IMR-90 (cell line): ENCODE results near the gene TCHP. TPM values are rescaled to one million over a fixed set of nuclear protein-coding genes. Genes with fewer than 3 reads are reported as not detected.
A peak's percentile ranks its signal among the peaks of the same experiment; 100 is the strongest.

Experiments
- ATAC-seq: fragments of 200-7000 bp; cut with Tn5 transposase; 2 replicates; pipeline ENCODE4 v1.9.1; 2020; ENCODE audit warnings: low read depth, mild to moderate bottlenecking, moderate library complexity
- BruUV-seq: library from RNA; stranded (reverse); fragments of 400-500 nt; replicated peaks from 2 replicates; lab custom pipeline; 2021; lab: Mats Ljungman, UMichigan
- CTCF ChIA-PET: fragments of 300-600 bp; formaldehyde crosslinking; extraction: SDS; loops from one replicate; lab custom pipeline; 2021; ENCODE audit warnings: antibody characterized with exemption; lab: Yijun Ruan, JAX
- POLR2A ChIA-PET: fragments of 300-600 bp; sonication (Branson Sonifier 250); formaldehyde crosslinking; loops from one replicate; lab custom pipeline; 2022; ENCODE audit warnings: antibody characterized with exemption; ENCODE audit not compliant: unreplicated experiment; lab: Charles Lee
- DNase-seq: peaks from one replicate; pipeline ENCODE4 v3.0.0; 2013
- H2AFZ ChIP-seq: replicated peaks from 2 replicates; pipeline ENCODE3; 2013; ENCODE audit warnings: low read length, mild to moderate bottlenecking; ENCODE audit not compliant: poor library complexity
- H2AK5ac ChIP-seq: 2 replicates; pipeline ENCODE4 v1.6.1; 2013; ENCODE audit warnings: low read depth, low read length, inconsistent platforms
- H2AK9ac ChIP-seq: replicated peaks from 2 replicates; pipeline ENCODE3; 2013; ENCODE audit warnings: mild to moderate bottlenecking, low read depth, low read length, moderate library complexity; ENCODE audit not compliant: poor library complexity
- H2BK120ac ChIP-seq: 2 replicates; pipeline ENCODE4 v1.6.1; 2013; ENCODE audit warnings: low read depth, low read length, inconsistent platforms
- H2BK15ac ChIP-seq: 3 replicates; pipeline ENCODE4 v1.6.1; 2013; ENCODE audit warnings: low read depth, low read length, inconsistent platforms
- H2BK20ac ChIP-seq: 2 replicates; pipeline ENCODE4 v1.6.1; 2013; ENCODE audit warnings: low read depth, mild to moderate bottlenecking, inconsistent platforms, low read length, moderate library complexity
- H2BK5ac ChIP-seq: 2 replicates; pipeline ENCODE4 v1.6.1; 2013; ENCODE audit warnings: mild to moderate bottlenecking, low read depth, low read length, inconsistent platforms; ENCODE audit not compliant: poor library complexity, severe bottlenecking
- H3K14ac ChIP-seq: replicated peaks from 2 replicates; pipeline ENCODE4 v1.6.1; 2013; ENCODE audit warnings: low read depth, low read length, inconsistent platforms
- H3K18ac ChIP-seq: 2 replicates; pipeline ENCODE4 v1.6.1; 2013; ENCODE audit warnings: low read depth, low read length, control low read depth
- H3K23ac ChIP-seq: 2 replicates; pipeline ENCODE4 v1.6.1; 2013; ENCODE audit warnings: low read depth, low read length, inconsistent platforms
- H3K27ac ChIP-seq: 2 replicates; pipeline ENCODE4 v1.5.1; 2013; ENCODE audit warnings: mild to moderate bottlenecking, control low read depth, low read length; ENCODE audit not compliant: insufficient read depth
- H3K27me3 ChIP-seq: 2 replicates; pipeline ENCODE4 v1.6.1; 2013; ENCODE audit warnings: low read length; ENCODE audit not compliant: control insufficient read depth, insufficient read depth
- H3K36me3 ChIP-seq: 2 replicates; pipeline ENCODE4 v1.6.1; 2013; ENCODE audit warnings: low read length, mixed read lengths; ENCODE audit not compliant: control insufficient read depth, insufficient read depth
- H3K4ac ChIP-seq: 2 replicates; pipeline ENCODE4 v1.6.1; 2013; ENCODE audit warnings: low read depth, low read length, inconsistent platforms
- H3K4me1 ChIP-seq: 2 replicates; pipeline ENCODE4 v1.6.1; 2013; ENCODE audit warnings: low read length, mixed read lengths; ENCODE audit not compliant: control insufficient read depth, insufficient read depth
- H3K4me2 ChIP-seq: 2 replicates; pipeline ENCODE4 v1.6.1; 2013; ENCODE audit warnings: low read depth, mild to moderate bottlenecking, control low read depth, low read length, moderate library complexity
- H3K4me3 ChIP-seq: 2 replicates; pipeline ENCODE4 v1.5.1; 2013; ENCODE audit warnings: low read depth, mild to moderate bottlenecking, control low read depth, low read length, moderate library complexity; ENCODE audit not compliant: insufficient read depth
- H3K56ac ChIP-seq: 2 replicates; pipeline ENCODE4 v1.6.1; 2013; ENCODE audit warnings: low read length, inconsistent platforms; ENCODE audit not compliant: insufficient read depth; ENCODE audit errors: extremely low read depth
- H3K79me1 ChIP-seq, 2 experiments: 2 replicates each; pipeline ENCODE4 v1.6.1; 2013; ENCODE audit warnings: low read length in 2 of 2, inconsistent platforms in 1 of 2, low read depth in 1 of 2
- H3K9ac ChIP-seq: 2 replicates; pipeline ENCODE4 v1.6.1; 2013; ENCODE audit warnings: low read depth, low read length, control low read depth
- H3K9me1 ChIP-seq: 2 replicates; pipeline ENCODE4 v1.6.1; 2013; ENCODE audit warnings: low read length, inconsistent platforms; ENCODE audit not compliant: insufficient read depth
- H3K9me3 ChIP-seq: 2 replicates; pipeline ENCODE4 v1.6.1; 2013; ENCODE audit warnings: low read length; ENCODE audit not compliant: control insufficient read depth, insufficient read depth
- H4K20me1 ChIP-seq: 2 replicates; pipeline ENCODE4 v1.6.1; 2013; ENCODE audit warnings: low read length, inconsistent platforms; ENCODE audit not compliant: insufficient read depth
- H4K5ac ChIP-seq: 2 replicates; pipeline ENCODE4 v1.6.1; 2013; ENCODE audit warnings: mild to moderate bottlenecking, low read depth, low read length, control low read depth
- H4K8ac ChIP-seq, 2 experiments: 2 replicates each; pipeline ENCODE4 v1.6.1; 2013; ENCODE audit warnings: low read depth in 2 of 2, low read length in 2 of 2, control low read depth in 1 of 2, inconsistent platforms in 1 of 2
- H4K91ac ChIP-seq: 2 replicates; pipeline ENCODE4 v1.6.1; 2013; ENCODE audit warnings: low read depth, low read length, inconsistent platforms; ENCODE audit not compliant: insufficient read depth
- BHLHE40 ChIP-seq: fragments of 150-350 bp; IDR thresholded peaks from 2 replicates; pipeline ENCODE4 v1.6.1; 2016; ENCODE audit warnings: mild to moderate bottlenecking, low read depth, low read length
- CHD1 ChIP-seq: IDR thresholded peaks from 2 replicates; pipeline ENCODE4 v1.6.1; 2012; ENCODE audit warnings: low read depth, low read length, improper control_type of control experiment
- ELK1 ChIP-seq: fragments of 150-350 bp; IDR thresholded peaks from 2 replicates; pipeline ENCODE4 v1.6.1; 2016; ENCODE audit warnings: low read depth, mild to moderate bottlenecking, low read length, moderate library complexity, borderline replicate concordance
- MAFK ChIP-seq: IDR thresholded peaks from 2 replicates; pipeline ENCODE4 v1.6.1; 2012; ENCODE audit warnings: low read depth, low read length, improper control_type of control experiment
- MAZ ChIP-seq: IDR thresholded peaks from 2 replicates; pipeline ENCODE4 v1.6.1; 2012; ENCODE audit warnings: low read depth, mild to moderate bottlenecking, low read length, improper control_type of control experiment, moderate library complexity, borderline replicate concordance
- MXI1 ChIP-seq: IDR thresholded peaks from 2 replicates; pipeline ENCODE4 v1.6.1; 2012; ENCODE audit warnings: low read depth, mild to moderate bottlenecking, low read length, moderate library complexity, borderline replicate concordance
- NFE2L2 ChIP-seq: fragments of 150-350 bp; IDR thresholded peaks from 2 replicates; pipeline ENCODE4 v1.6.1; 2016; ENCODE audit warnings: low read depth, mild to moderate bottlenecking, low read length
- RAD21 ChIP-seq: IDR thresholded peaks from 2 replicates; pipeline ENCODE4 v1.6.1; 2012; ENCODE audit warnings: low read length, improper control_type of control experiment
- RCOR1 ChIP-seq: IDR thresholded peaks from 2 replicates; pipeline ENCODE4 v1.6.1; 2012; ENCODE audit warnings: mild to moderate bottlenecking, low read length, improper control_type of control experiment; ENCODE audit not compliant: insufficient replicate concordance
- RFX5 ChIP-seq: IDR thresholded peaks from 2 replicates; pipeline ENCODE4 v1.8.0; 2012; ENCODE audit warnings: low read depth, mild to moderate bottlenecking, low read length, moderate library complexity
- USF2 ChIP-seq: fragments of 150-350 bp; IDR thresholded peaks from 2 replicates; pipeline ENCODE4 v1.6.1; 2017; ENCODE audit warnings: mild to moderate bottlenecking, antibody characterized with exemption, low read length, low read depth
- WGBS, 2 experiments: methylation state at CpG; one replicate each; pipeline versions ENCODE4 v1.1.5 to v1.1.7; 2013; ENCODE audit warnings: missing lambda C conversion rate in 2 of 2; ENCODE audit not compliant: insufficient read length in 1 of 2; ENCODE audit errors: extremely low coverage in 2 of 2; 5-methylcytosine and 5-hydroxymethylcytosine counted together
- dilution Hi-C: fragments of 300-500 bp; cut with HindIII; formaldehyde crosslinking; loops from one replicate; pipeline ENCODE4 v1.14.3; 2018; ENCODE audit warnings: low sequenced_read_pairs; ENCODE audit not compliant: unreplicated experiment
- in situ Hi-C: fragments of 300-500 bp; cut with MboI; formaldehyde crosslinking; loops from 3 replicates; pipeline ENCODE4 v1.14.3; 2019; ENCODE audit warnings: low sequenced_read_pairs, inconsistent platforms, mixed read lengths
- intact Hi-C: fragments of 100-400 bp; cut with micrococcal nuclease; formaldehyde crosslinking; loops from 2 replicates; pipeline ENCODE4 v1.10.0; 2022
- polyA plus RNA-seq, 3 experiments: library from polyadenylated mRNA; depleted of rRNA; stranded (reverse); fragments of >200 nt; gene quantifications; 2 replicates each; pipeline ENCODE4 v1.2.3, GENCODE V29; 2012; ENCODE audit warnings: low replicate concordance in 1 of 3
- total RNA-seq: library from RNA; depleted of rRNA; stranded (reverse); fragments of >200 nt; gene quantifications from 2 replicates; pipeline ENCODE4 v1.2.3, GENCODE V29; 2012

Gene TCHP
- total and polyA plus RNA-seq, 2 of the 4 experiments (the other 2 are of a cell fraction): 6.1 to 13.4 TPM

GRCh38 chr12:109897029-109897428 lies 3.0 kb upstream of the TCHP start:
- Histone ChIP-seq H3K4me3 (no peak overlapping the region), H3K79me1 (peaks cover 12 to 26% of the 10 kb centered on the region in 2 experiments), H3K4me2 (no peak overlapping the region), H3K27me3 (no peaks in the 10 kb centered on the region; the same call in 1 of the 2 replicates), H4K5ac (no peak overlapping the region), H4K91ac (no peak overlapping the region), H2BK15ac (no peak overlapping the region), H4K20me1 (no peaks in the 10 kb centered on the region), H3K56ac (no peak overlapping the region), H2AK9ac (no peak overlapping the region), H2BK120ac (no peak overlapping the region), H3K9me3 (no peaks in the 10 kb centered on the region), H2AK5ac (no peak overlapping the region), H3K14ac (no peak overlapping the region), H3K9ac (no peak overlapping the region), H3K18ac (no peak overlapping the region), H2BK5ac (no peak overlapping the region), H3K27ac (no peak overlapping the region), H3K23ac (no peak overlapping the region), H3K4ac (no peak overlapping the region), H3K36me3 (no peaks in the 10 kb centered on the region), H3K9me1 (peaks cover 6% of the 10 kb centered on the region; the same call in 1 of the 2 replicates), H2BK20ac (no peak overlapping the region), H3K4me1 (peaks cover 3% of the 10 kb centered on the region; the same call in 1 of the 2 replicates), H2AFZ (peak overlapping the region; percentile 32), H4K8ac (no peak overlapping the region)
- no CpG with 5 or more reads among the region's 6 CpGs for WGBS, 2 experiments
- ATAC-seq: no peak
- DNase-seq: no peak
- POLR2A ChIA-PET: no interaction called here
- dilution Hi-C loops (no loop called here), intact Hi-C loops (no loop called here), in situ Hi-C loops (no loop called here)
- no TSS peak for BruUV-seq
- CTCF ChIA-PET: interaction anchor here (0.5 to 1.1 kb wide), 2 partner anchors 52 to 97 kb away, joined by 3 to 4 read pairs; no protein-coding TSS in a partner anchor
- no peak for TF ChIP-seq RFX5
- no peak for TF ChIP-seq ELK1
- TF ChIP-seq CHD1: no peak
- TF ChIP-seq USF2: no peak
- TF ChIP-seq BHLHE40: no peak
- TF ChIP-seq MAFK: no peak
- TF ChIP-seq MXI1: no peak
- no peak for TF ChIP-seq NFE2L2
- TF ChIP-seq RCOR1: no peak
- no peak for TF ChIP-seq RAD21
- TF ChIP-seq MAZ: no peak
